DMS114 treated with DMSO at 0.1 percent for 48 hours (cell line): ENCODE measurements around the gene SNAPIN.
"Not testable (repeated sequence)": the region's sequence is repeated elsewhere in the genome, so short reads cannot be mapped to it uniquely, and the experiment has no call there.

Experiments
- DNase-seq: peaks from one replicate; lab custom pipeline; 2025; ENCODE audit not compliant: unreplicated experiment; lab: John Stamatoyannopoulos, UW

The SNAPIN gene

DNA sequence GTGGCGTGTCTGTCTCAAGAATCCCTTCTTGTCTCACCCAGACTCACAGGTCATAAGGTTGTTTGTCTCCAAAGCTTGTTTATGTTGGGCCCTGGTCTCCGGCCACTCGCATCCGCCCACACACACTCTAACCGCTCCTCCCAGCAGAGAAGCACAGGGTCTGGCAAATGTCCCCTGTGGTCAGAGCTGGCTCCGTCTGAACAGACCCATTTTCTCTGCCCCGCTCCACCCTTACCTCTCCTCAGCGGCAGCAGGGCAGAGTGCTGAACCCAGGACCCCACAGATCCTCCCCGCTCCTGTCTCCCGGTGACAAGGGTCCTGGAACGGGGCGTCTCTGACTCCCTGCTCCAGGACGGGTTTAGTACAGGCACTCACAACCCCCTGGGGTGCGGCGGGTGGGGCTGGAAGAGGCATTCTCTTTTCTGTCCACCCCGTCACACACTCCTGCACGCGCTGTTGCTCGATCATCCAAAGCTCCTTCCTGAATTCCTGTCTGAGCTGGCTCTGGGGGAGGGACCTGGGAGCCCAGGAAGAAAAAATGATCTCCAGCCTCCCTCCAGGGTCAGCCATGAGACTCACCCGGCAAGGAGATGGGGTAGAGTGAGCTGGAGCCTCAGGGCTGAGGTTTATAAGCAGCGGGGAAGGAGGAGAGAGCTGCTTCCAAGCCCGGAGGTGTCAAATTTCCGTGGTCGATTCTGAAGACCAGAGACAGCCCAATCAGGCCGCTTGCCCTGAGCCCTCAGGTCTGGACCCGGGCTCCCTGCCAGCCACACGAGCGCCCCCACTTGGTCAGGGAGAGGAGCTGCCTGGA lies 31.4 kb upstream of the SNAPIN start, which contains the start of gene S100A13:
TSS of gene S100A13 (minus strand) at position 602 of the 811 bp plus-strand sequence. CDS start 1,033 bp downstream, outside the sequence.
- no peak for DNase-seq

DNA sequence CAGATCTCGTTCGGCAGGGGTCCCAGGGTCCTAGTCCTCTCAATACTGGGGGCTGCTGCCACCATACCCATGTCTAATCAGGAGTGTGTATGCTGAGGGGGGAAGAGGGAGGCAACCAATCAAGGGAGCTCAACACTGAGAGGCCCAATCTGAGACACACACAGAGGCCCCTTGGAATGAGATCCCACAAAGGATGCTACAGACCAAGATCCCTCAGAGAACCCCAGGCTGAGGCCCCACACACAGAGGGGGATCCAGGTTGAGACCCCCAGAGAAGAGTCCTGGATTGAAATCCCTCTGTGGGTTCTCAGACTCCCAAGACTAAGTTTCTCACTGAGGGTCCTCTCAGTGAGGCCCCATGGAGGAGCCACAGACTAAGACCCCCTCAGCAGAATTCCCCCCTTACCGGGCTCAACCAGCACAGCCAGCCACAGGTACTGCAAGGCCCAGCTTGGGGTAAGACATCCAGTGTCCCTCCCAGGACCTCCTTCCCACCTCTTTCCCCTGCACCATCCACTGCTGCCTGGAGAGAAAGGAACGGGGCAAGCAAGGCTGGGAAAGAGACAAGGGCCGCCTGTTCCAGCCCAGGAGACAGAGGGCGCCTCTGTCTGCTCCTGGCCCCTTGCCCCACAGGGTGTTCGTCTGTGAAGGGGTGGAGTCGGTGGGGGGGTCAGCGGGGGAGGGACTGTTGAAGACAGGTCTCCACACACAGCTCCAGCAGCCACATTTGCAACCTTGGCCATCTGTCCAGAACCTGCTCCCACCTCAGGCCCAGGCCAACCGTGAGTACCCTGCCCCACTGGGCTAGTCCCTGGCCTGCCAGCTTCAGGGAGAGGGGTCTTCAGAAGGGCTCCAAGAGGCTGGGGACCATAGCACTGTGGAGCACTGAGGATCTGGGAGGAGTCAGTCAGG lies 30.5 kb upstream of the SNAPIN start, which contains the start of gene S100A1:
TSS of gene S100A1 (plus strand) at position 720 of the 912 bp plus-strand sequence. CDS start 2,088 bp downstream, outside the sequence.
- no peak for DNase-seq

DNA sequence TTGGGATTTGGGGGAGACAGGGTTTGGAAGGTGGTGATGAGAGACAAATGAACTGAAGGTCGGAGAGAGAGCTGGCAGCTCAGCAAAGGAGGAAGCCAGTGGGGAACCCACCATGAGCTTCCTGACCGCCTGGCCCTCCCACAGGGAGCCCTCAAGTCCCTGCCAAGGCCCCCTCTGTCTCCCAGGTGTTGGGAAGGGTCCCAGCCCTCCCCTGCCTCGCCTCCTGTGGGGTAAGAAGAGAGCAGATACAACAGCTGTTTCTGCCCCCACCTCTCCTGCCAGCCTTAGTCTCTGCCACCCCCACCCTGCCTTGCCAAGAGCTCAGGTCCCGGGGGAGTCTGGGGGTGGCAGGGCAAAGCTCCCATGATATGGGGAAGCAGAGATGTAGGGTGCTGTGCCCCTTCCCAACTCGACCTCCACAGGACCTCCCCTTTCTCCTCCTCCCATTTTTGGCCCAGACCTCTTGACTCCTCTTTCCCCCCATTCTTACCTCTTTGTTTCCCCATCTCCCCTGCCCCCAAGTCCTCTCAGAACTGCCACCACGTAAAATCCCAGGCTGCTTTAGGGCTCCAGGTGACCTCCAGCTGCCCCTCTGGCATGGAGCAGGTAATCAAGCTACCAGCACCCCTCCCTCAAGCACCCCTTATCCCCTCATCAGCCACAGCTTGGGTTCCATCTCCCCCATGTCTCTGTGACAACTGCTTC lies 29.7 kb upstream of the SNAPIN start:
- no peak for DNase-seq

DNA sequence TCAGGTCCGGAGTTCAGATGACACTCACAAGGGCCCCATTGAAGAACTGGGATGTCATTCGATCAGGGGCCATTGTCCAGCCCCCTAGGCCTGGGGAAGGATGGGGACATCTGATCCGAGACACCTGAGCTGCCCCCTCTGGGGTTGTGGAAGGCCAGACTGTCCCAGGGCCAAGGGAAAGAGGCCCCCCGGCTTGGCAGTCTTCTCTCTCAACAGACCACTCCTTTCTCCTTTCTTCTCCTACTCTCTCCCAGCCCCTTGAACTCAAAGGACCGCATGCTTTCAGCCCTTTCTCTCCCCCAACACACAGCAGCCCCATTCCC lies 29.2 kb upstream of the SNAPIN start:
- no peak for DNase-seq

DNA sequence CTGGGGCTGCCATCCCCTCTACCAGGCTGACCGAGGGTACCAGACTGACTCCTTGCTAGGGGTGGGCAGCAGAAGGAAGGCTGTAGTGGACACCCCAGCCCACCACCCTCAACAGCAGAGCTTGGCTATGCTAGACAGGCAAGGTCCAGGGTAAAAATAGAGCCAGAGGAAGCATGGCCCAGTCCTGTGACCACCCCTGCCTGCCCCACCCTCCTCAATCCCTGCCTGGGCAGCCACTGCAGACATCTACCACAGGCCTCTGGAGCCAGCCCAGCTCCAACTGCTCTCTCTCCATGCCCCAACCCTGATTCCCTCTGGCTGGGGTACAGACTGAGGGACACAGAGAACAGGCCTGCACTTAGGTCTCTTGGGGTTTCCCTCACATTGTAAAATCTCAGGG lies 28.5 kb upstream of the SNAPIN start:
- no peak for DNase-seq

DNA sequence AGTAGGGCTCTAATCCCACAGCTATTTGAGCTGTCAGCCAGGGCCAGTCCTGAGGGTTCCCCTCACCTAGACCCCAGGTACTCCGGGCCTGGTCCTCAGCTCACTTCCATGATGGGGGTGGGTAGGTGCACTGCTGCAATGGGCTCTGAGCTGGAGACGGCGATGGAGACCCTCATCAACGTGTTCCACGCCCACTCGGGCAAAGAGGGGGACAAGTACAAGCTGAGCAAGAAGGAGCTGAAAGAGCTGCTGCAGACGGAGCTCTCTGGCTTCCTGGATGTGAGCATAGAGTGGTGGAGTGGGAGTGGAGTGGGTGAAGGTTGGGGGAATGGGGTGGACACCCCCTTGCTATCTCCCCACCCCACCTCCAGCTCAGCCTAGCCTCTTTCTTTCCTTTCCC lies 28.1 kb upstream of the SNAPIN start:
- no peak for DNase-seq

DNA sequence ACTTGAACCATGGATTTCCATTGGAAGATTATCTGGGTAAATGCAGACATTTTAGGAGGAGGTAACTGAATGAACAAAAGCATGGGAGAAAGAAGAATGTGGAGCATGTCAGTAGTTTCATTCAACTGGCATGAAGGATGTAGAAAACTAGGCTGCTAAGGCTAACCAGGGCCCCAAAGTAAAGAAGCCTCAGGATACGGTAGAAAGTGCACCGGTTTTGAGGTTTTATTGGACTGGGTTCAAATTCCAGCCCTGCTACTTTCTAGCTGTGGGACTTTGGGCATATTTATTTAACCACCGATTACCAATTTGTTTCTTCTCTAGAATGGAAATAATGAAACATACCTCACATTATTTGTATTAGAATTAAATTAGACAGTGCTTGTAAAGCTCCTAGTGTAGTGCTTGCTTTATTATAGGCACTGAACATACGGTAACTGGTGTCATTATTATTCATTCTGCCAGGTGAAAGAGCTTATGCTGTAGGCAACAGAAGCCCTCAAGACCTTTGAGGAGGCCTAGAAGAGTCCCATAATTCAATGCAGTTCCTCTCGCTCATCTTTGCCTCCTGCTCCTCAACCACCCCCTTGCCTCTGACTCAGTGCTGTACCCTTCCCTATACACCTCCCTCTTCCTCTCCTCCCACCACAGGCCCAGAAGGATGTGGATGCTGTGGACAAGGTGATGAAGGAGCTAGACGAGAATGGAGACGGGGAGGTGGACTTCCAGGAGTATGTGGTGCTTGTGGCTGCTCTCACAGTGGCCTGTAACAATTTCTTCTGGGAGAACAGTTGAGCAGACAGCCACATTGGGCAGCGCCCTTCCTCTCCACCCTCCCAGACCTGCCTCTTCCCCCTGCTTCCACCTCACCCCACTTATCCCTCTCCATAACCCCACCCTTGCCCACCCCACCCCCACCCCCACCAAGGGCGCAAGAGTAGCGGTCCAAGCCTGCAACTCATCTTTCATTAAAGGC lies 27.2 kb upstream of the SNAPIN start:
- DNase-seq, result no peak

DNA sequence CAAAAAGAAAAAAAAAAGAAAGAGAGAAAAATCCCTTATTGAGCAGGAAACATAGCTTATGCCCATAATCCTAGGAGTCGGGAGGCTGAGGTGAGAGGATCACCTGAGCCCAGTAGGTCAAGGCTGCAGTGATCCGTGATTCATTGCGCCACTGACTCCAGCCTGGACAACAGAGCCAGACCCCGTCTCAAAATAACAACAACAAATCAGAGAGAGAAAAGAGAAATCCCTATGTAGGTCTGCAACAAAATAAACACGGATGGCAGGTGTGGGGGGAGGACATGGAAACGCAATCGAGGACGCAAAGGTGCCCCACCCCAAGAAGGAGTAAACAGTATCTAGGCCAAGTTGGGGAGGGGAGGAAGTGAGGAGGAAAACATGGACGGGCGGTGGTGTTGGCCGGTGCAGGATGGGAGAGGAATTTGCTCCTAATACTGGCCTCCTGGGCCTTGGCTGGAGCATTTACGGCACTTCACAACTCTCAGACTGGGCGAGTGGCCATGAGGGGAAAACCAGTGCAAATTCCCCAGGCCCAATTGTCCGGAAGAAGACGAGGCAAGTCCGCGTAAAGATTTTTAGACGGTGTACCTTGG lies 25.2 kb upstream of the SNAPIN start:
- no peak for DNase-seq

DNA sequence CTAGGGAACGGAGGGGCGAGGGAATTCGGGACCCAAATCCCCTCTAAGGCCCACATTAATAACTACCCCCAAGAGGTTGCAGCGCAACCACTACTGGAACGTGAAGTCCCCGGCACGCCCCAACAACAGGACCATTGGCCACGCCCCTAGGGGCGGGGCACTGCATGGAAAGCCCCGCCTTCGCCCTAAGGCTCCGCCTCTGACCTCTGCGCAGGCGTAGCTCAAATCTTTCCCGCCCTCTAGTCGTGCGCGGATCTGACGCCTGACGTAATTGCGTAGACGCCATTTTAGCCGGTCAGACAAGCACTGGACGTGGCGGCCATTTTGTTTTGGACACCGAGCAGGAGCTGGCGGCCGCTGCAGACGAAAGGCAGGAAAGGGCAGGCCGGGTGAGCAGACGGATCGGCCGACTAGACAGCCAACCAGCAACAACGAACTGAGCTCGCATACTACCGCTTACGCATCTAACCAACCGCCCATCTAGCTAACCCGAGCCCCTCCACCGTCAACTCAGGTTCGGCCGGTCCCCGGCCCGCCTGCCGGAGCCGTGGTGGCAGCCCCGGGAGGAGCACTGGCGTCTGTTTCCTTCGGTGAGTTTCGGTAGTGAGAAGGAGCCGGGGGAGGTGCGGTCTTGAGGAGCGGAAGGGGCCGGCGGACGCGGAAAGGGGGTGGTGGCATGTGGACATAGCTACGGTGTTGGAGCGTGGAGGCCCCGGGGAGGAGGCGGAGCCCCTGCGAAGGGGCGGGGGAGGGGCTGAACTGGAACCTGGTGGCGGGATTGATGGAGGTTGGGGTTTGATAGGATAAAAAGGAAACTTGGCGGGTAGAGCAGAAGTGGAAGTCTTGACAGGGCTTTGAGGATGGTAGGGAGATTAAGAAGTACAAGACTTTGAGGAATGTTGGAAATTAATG lies 24.5 kb upstream of the SNAPIN start, which contains the start of gene CHTOP:
TSS of gene CHTOP (plus strand) at position 313 of the 912 bp plus-strand sequence. CDS start 2,523 bp downstream, outside the sequence.
- DNase-seq, result peak; percentile 96

DNA sequence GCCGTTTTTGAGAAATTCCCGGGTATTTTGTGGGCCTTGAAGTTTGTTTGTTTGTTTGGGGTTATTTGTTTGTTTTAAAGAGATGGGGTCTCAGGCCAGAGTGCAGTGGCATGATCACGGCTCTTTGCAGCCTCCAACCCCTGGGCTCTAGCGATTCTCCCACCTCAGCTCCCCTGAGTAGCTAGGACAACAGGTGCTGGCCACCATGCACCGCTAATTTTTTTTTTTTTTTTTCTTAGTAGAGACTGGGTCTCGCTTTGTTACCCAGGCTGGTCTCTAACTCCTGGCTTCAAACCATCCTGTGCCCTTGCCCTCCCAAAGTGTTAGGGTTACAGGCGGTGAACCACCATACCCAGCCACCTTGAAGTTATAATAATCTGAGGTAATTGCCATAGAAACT lies 22.6 kb upstream of the SNAPIN start:
- no peak for DNase-seq

DNA sequence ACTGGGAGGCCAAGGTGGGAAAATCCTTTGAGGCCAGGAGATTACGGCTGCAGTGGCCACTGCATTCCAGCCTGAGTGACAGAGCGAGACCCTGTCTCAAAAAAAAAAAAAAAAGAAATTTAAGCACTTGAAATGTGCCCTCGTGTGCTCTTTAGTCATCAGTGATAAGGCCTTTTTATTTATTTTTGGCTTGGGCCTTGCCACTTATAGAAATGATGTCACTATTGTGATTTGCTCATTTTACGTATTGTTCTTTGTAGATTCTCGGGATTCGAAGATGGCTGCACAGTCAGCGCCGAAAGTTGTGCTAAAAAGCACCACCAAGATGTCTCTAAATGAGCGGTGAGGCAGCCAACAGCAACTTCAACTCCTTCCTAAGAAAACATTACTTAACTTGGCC lies 22.2 kb upstream of the SNAPIN start:
- DNase-seq, result no peak

DNA sequence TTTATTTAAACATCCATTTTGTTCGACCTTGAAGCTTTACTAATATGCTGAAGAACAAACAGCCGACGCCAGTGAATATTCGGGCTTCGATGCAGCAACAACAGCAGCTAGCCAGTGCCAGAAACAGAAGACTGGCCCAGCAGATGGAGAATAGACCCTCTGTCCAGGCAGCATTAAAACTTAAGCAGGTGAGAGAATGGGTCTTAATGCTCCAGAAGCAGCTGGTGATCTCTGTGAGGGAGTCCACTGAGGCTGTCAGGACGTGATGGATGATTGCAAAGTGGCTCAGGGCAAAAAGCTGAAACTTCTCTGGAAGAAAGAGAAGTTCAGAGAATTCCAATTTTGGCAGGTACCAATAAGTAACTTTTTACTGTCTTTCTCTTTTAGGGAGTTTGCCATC lies 20.2 kb upstream of the SNAPIN start:
- DNase-seq, result no peak

DNA sequence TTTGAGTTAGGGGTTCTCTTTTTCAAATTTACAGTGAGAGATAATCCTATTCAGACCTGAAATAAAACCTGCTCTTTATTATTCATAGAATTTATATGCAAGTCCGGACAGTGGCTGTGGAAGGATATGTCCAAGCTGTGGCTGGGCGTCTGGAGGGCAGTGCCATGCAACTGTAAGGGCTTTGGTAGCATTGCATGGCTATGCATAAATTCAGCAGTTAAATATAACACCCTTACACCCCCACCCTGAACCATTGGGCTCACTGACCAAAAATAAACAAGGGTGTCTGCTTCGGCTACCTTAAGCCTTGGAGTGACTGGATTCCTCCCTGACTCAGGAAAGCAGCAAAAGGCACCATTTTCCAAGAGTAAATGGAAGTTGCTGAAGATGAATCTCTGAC lies 19.2 kb upstream of the SNAPIN start:
- DNase-seq, result no peak

DNA sequence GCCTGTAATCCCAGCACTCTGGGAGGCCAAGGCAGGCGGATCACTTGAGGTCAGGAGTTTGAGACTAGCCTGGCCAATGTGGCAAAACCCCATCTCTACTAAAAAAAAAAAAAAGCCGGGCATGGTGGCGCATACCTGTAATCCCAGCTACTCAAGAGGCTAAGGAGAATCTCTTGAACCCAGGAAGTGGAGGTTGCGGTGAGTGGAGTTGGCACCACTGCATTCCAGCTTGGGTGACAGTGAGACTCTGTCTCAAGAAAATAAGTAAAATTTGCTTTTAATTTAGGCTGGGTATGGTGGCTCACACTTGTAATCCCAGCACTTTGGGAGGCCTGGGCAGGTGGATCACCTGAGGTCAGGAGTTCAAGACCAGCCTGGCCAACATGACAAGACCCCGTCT lies 18.3 kb upstream of the SNAPIN start:
- DNase-seq, result not testable (repeated sequence)

DNA sequence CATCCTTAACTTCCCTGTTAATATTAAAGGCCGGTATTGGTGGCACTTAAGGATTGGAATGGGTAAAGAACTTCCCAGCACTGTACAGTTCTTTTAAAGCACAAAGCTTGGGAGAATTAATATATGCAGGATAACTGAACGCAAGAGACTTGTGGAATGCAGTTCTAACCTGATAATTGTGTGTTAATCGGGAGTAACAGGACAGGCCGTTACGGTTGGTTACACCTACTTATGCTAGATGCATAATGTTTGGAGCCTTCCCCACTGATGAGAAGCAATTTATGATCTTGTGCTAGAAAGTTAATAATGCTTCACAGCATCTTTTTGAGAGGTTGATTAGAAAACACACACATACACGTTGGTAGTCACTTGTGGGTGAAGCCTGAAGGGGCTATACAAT lies 17.6 kb upstream of the SNAPIN start:
- no peak for DNase-seq

DNA sequence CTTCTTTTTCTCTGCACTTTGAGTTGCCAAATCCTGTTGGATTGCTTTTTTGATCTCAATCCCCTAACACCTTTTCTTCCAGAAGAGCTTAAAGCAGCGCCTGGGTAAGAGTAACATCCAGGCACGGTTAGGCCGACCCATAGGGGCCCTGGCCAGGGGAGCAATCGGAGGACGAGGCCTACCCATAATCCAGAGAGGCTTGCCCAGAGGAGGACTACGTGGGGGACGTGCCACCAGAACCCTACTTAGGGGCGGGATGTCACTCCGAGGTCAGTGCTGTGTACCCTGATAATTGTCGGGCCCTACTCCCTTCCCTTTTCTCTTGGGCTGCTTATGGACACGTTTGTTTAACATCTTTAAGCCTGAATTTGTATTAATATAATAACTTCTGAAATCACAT lies 16.3 kb upstream of the SNAPIN start:
- DNase-seq, result no peak

DNA sequence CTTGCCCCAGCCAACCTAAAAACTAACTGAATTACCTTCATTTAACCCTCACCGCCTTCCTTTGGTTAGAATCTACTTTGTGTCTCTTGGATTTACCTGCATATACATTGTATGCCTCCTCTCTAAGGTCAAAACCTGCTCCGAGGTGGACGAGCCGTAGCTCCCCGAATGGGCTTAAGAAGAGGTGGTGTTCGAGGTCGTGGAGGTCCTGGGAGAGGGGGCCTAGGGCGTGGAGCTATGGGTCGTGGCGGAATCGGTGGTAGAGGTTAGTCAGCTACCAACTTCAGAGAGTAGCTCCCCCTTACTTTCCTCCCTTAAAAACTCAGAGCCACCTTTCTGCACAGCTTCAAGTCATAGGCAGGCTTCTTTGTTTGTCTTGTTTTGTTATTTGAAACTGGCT lies 15.4 kb upstream of the SNAPIN start:
- DNase-seq, result no peak

DNA sequence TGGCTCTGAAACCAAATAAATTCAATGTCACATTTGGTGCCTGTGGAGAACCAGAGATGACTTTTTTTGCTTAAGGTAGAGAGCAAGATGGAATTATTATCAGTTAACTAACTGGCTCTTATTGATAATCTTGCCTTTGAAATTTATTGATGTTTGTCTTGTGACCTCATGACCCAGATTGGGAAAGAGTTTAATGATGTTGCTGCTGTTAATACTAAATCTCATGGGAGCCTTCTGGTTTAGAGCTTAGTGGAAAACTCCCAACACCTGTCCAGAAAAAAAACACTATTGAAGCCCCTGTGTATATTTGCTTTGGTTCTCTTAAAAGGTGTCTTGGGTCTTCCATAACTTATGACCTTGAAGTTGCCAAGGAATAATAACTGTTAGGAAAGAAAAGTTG lies 14.7 kb upstream of the SNAPIN start:
- DNase-seq, result no peak
